HL-60 (cell line): ENCODE results near the gene WSCD1.

Source experiments
- DNase-seq, 2 experiments: peaks; one replicate each; pipeline ENCODE4 v3.0.0-alpha.2; 2010 to 2020; ENCODE audit warnings: low read depth in 1 of 2, low spot score in 1 of 2
- H3K27ac ChIP-seq: fragments of 250-450 bp; sonication (Bioruptor Pico); replicated peaks from 2 replicates; pipeline ENCODE4 v1.5.1; 2020; ENCODE audit warnings: mild to moderate bottlenecking, moderate library complexity
- H3K27me3 ChIP-seq: fragments of 250-450 bp; sonication (Bioruptor Pico); 2 replicates; pipeline ENCODE4 v1.5.1; 2021; ENCODE audit warnings: mild to moderate bottlenecking, moderate library complexity; ENCODE audit not compliant: insufficient read depth, poor library complexity, severe bottlenecking
- H3K4me3 ChIP-seq: replicated peaks from 2 replicates; pipeline ENCODE4 v1.5.1; 2011; ENCODE audit warnings: mild to moderate bottlenecking, control low read depth, low read length; ENCODE audit not compliant: insufficient read depth
- GABPA ChIP-seq: IDR thresholded peaks from 2 replicates; pipeline ENCODE4 v1.6.1; 2012; ENCODE audit warnings: low read depth
- POLR2AphosphoS5 ChIP-seq: IDR thresholded peaks from 2 replicates; pipeline ENCODE4 v1.6.1; 2012; ENCODE audit warnings: low read depth
- SPI1 ChIP-seq: IDR thresholded peaks from 2 replicates; pipeline ENCODE4 v1.6.1; 2012; ENCODE audit warnings: low read depth, mild to moderate bottlenecking, borderline replicate concordance
- TF ChIP-seq, protein P1 (sequence below): IDR thresholded peaks from one replicate; pipeline ENCODE4 v1.5.1; 2011; ENCODE audit warnings: low read length, control low read depth, inconsistent platforms; ENCODE audit not compliant: insufficient read depth
- TF ChIP-seq, protein P2 (sequence below): IDR thresholded peaks from 2 replicates; pipeline ENCODE4 v1.6.1; 2012; ENCODE audit warnings: low read depth; ENCODE audit not compliant: insufficient replicate concordance

The WSCD1 gene

DNA sequence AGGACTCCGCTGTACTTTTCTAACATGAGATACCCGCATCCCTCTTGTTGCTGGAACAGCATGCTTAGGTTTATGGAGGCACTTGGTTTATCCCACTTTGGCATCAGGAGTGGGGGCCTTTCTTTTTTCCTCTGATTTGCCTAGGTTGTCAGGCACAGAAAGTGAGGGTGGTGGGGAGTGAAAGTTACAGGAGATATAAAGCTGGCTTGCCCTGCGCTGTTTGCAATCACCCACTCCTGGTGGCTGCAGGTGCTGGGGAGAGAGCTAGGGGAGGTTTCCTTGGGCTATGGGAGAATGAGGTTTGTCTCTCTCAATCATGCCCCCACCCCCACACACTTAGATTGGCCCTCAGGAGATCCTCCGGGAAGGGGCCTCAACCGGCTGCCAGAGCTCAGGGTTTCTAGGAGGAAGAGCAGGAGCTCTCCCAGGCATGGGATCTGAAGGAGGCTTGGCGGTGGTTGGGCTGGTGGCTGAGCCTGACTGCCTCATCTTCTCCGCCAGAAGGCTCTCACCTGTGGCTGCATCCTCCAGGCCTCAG lies 1.4 kb downstream of the WSCD1 start:
- no peak overlapping the region for H3K4me3 ChIP-seq
- no peak for DNase-seq
- H3K27ac ChIP-seq = no peak overlapping the region
- H3K27me3 ChIP-seq = peaks cover 2% of the 10 kb centered on the region
- TF ChIP-seq SPI1 (no peak), GABPA (no peak)
- TF ChIP-seq, protein P1, sequence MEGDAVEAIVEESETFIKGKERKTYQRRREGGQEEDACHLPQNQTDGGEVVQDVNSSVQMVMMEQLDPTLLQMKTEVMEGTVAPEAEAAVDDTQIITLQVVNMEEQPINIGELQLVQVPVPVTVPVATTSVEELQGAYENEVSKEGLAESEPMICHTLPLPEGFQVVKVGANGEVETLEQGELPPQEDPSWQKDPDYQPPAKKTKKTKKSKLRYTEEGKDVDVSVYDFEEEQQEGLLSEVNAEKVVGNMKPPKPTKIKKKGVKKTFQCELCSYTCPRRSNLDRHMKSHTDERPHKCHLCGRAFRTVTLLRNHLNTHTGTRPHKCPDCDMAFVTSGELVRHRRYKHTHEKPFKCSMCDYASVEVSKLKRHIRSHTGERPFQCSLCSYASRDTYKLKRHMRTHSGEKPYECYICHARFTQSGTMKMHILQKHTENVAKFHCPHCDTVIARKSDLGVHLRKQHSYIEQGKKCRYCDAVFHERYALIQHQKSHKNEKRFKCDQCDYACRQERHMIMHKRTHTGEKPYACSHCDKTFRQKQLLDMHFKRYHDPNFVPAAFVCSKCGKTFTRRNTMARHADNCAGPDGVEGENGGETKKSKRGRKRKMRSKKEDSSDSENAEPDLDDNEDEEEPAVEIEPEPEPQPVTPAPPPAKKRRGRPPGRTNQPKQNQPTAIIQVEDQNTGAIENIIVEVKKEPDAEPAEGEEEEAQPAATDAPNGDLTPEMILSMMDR = no peak

DNA sequence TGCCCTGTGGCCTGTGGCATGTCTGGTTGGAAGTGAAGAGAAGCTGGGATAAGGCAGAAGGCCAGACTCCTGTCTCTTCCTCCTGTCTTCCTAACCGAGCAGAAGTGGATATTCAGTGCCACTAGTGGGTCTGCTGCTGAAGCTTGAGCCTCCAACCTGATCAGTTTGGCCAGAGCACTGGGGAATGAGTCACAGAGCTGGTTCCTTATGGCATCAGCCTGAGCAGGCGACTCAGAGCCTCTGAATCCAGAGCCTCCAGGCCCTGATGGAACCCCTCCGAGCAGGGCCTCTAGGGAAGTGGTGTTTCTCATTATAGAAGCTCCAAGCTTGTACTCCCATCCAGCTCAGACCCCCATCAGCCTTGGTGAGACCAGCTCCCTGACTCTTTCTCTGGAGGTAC lies 2.0 kb downstream of the WSCD1 start:
- DNase-seq = no peak
- no peak overlapping the region for H3K27ac ChIP-seq
- peaks cover 2% of the 10 kb centered on the region for H3K27me3 ChIP-seq
- no peak for TF ChIP-seq POLR2AphosphoS5
- TF ChIP-seq, protein P2, sequence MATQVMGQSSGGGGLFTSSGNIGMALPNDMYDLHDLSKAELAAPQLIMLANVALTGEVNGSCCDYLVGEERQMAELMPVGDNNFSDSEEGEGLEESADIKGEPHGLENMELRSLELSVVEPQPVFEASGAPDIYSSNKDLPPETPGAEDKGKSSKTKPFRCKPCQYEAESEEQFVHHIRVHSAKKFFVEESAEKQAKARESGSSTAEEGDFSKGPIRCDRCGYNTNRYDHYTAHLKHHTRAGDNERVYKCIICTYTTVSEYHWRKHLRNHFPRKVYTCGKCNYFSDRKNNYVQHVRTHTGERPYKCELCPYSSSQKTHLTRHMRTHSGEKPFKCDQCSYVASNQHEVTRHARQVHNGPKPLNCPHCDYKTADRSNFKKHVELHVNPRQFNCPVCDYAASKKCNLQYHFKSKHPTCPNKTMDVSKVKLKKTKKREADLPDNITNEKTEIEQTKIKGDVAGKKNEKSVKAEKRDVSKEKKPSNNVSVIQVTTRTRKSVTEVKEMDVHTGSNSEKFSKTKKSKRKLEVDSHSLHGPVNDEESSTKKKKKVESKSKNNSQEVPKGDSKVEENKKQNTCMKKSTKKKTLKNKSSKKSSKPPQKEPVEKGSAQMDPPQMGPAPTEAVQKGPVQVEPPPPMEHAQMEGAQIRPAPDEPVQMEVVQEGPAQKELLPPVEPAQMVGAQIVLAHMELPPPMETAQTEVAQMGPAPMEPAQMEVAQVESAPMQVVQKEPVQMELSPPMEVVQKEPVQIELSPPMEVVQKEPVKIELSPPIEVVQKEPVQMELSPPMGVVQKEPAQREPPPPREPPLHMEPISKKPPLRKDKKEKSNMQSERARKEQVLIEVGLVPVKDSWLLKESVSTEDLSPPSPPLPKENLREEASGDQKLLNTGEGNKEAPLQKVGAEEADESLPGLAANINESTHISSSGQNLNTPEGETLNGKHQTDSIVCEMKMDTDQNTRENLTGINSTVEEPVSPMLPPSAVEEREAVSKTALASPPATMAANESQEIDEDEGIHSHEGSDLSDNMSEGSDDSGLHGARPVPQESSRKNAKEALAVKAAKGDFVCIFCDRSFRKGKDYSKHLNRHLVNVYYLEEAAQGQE = no peak
- TF ChIP-seq GABPA = no peak
- TF ChIP-seq, protein P1 = no peak
- TF ChIP-seq SPI1 = no peak
- H3K4me3 ChIP-seq = no peak overlapping the region

DNA sequence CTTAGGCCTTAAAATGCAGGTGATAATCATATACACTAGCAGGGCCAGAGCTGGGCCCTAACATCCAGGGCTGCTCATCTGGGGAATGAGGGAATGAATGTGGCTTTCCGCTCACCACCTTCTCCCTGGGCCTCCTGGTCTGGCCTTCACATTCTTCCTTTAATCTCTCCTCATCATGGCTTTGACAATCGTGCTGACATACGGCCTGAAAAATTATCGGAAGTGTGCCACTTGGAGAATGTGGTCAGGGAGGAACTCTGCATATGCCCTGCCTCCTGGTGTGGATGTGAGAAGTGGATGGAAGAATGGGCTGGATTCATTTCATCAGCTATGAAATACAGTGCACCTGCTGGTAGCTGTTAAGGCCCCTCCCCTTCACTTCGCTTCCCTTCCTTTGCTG lies 2.4 kb downstream of the WSCD1 start:
- no peak for DNase-seq
- H3K27ac ChIP-seq = no peak overlapping the region
- peaks cover 2% of the 10 kb centered on the region for H3K27me3 ChIP-seq
- TF ChIP-seq, protein P2 = no peak
- no peak for TF ChIP-seq POLR2AphosphoS5
- TF ChIP-seq GABPA = no peak
- TF ChIP-seq, protein P1 = no peak
- no peak for TF ChIP-seq SPI1
- H3K4me3 ChIP-seq = no peak overlapping the region

DNA sequence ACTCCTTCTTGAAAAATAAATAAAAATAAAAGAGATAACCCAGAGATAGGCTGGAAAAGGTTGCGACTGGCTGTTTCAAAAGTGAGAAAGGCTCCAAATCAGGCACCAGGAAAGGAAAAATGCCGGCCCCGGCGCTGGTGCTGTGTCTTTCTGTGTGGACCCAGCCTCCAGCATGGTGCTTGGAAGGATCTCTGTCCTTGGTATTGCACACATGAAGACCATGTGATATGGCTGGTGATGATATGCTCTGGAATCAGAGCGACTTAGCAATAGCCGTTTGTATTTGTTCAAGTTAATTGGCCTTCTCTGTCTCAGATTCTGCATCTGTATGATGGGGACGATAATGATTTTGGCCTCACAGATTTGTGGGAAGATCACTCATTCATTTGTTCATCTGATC lies 3.4 kb downstream of the WSCD1 start:
- no peak overlapping the region for H3K27ac ChIP-seq
- H3K27me3 ChIP-seq = peaks cover 2% of the 10 kb centered on the region
- TF ChIP-seq SPI1 = no peak
- TF ChIP-seq POLR2AphosphoS5 = no peak
- TF ChIP-seq GABPA = no peak
- TF ChIP-seq, protein P1 = no peak
- TF ChIP-seq, protein P2 = no peak
- H3K4me3 ChIP-seq = no peak overlapping the region
- DNase-seq = no peak
